Measurements from ENCODE around the gene KIAA1586.
"Not testable (repeated sequence)": the region's sequence is repeated elsewhere in the genome, so short reads cannot be mapped to it uniquely, and the experiment has no call there.

Gene KIAA1586

GRCh38 chr6:57047257-57047585 is 728 bp downstream of the KIAA1586 start:
- not testable (repeated sequence) for DNase-seq

GRCh38 chr6:57047859-57048258 is 1.4 kb downstream of the KIAA1586 start:
- DNase-seq = not testable (repeated sequence)

- DNase-seq = no peak
Observed at GRCh38 chr6:57048577-57048976, 2.1 kb downstream of the KIAA1586 start.

- no peak for DNase-seq
Observed at GRCh38 chr6:57063847-57064246, 17.4 kb downstream of the KIAA1586 start.

- DNase-seq = no peak
Observed at GRCh38 chr6:57064809-57065208, 18.3 kb downstream of the KIAA1586 start.

GRCh38 chr6:57068061-57068460 is 21.6 kb downstream of the KIAA1586 start:
- no peak for DNase-seq

- DNase-seq = no peak
Observed at GRCh38 chr6:57069228-57069627, 22.7 kb downstream of the KIAA1586 start.

- DNase-seq = no peak
Observed at GRCh38 chr6:57069920-57070331, 23.4 kb downstream of the KIAA1586 start.

- no peak for DNase-seq
Observed at GRCh38 chr6:57072108-57072507, 25.6 kb downstream of the KIAA1586 start.

GRCh38 chr6:57074383-57074782 is 27.9 kb downstream of the KIAA1586 start:
- no peak for DNase-seq

GRCh38 chr6:57075092-57075491 is 28.6 kb downstream of the KIAA1586 start:
- DNase-seq = no peak

- no peak for DNase-seq
Observed at GRCh38 chr6:57078531-57079207, 32.2 kb downstream of the KIAA1586 start.

- no peak for DNase-seq
Observed at GRCh38 chr6:57085471-57085870, 39.0 kb downstream of the KIAA1586 start.

GRCh38 chr6:57086843-57087242 is 40.4 kb downstream of the KIAA1586 start:
- no peak for DNase-seq

- DNase-seq = no peak
Observed at GRCh38 chr6:57087916-57088315, 41.4 kb downstream of the KIAA1586 start.

GRCh38 chr6:57089265-57089664 is 42.8 kb downstream of the KIAA1586 start:
- DNase-seq = no peak

GRCh38 chr6:57089687-57090457 is 43.4 kb downstream of the KIAA1586 start, which contains the start of gene ZNF451:
ZNF451 (plus strand) TSS chr6:57090188; CDS start chr6:57090254, 66 bp downstream.
- DNase-seq = peak; percentile 97

GRCh38 chr6:57090458-57091067 is 44.1 kb downstream of the KIAA1586 start:
- not testable (repeated sequence) for DNase-seq

- not testable (repeated sequence) for DNase-seq
Observed at GRCh38 chr6:57091375-57091774, 44.9 kb downstream of the KIAA1586 start.

- DNase-seq = no peak
Observed at GRCh38 chr6:57094689-57095088, 48.2 kb downstream of the KIAA1586 start.

GRCh38 chr6:57097596-57097995 is 51.1 kb downstream of the KIAA1586 start:
- DNase-seq = no peak

GRCh38 chr6:57102976-57103375 is 56.5 kb downstream of the KIAA1586 start:
- DNase-seq = no peak

- DNase-seq = no peak
Observed at GRCh38 chr6:57104336-57104735, 57.8 kb downstream of the KIAA1586 start.

Measured in stimulated activated CD4-positive, alpha-beta T cell treated with anti-CD3 and anti-CD28 coated beads, Interleukin-1b, Interleukin-23, amount 100 ng/mL, for 48 hours (primary cell).